HUDEP-2 (cell line): Measurements from ENCODE around the gene BCAP31.
"Not testable (repeated sequence)": the region's sequence is repeated elsewhere in the genome, so short reads cannot be mapped to it uniquely, and the experiment has no call there.

Experiments
- DNase-seq, 76 experiments: peaks; one replicate each; lab custom pipeline; 2025; ENCODE audit not compliant: unreplicated experiment in 76 of 76; lab: John Stamatoyannopoulos, UW

Gene BCAP31

GRCh38 chrX:153763298-153763932 lies 39.2 kb upstream of the BCAP31 start:
- DNase-seq: no peak

GRCh38 chrX:153762626-153763173 lies 38.5 kb upstream of the BCAP31 start:
- no peak for DNase-seq

DNA sequence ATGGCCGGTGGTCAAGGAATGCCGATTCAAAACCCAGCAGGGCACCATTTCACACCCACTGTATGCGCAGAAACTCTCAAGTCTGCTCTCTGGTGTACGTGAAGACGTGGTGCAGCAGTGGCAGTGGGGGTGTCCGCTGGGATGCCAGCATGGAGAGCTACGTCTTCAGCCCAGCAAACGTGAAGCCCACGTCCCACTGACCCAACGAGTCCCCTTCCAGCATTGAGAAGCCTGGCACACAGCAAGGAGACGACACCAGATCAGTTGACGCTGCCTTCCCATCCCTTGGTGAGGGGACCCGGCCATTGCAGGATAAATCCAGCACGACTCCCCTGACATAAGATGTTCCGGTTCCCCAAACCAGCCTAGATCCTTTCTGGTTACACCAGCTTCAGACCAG lies 37.7 kb upstream of the BCAP31 start:
- DNase-seq: no peak

- no peak for DNase-seq
Measured at GRCh38 chrX:153755136-153755535, 30.9 kb upstream of the BCAP31 start.

GRCh38 chrX:153750127-153750774 lies 26.1 kb upstream of the BCAP31 start:
- no peak for DNase-seq

- not testable (repeated sequence) for DNase-seq
Measured at GRCh38 chrX:153749017-153749416, 24.8 kb upstream of the BCAP31 start.

DNA sequence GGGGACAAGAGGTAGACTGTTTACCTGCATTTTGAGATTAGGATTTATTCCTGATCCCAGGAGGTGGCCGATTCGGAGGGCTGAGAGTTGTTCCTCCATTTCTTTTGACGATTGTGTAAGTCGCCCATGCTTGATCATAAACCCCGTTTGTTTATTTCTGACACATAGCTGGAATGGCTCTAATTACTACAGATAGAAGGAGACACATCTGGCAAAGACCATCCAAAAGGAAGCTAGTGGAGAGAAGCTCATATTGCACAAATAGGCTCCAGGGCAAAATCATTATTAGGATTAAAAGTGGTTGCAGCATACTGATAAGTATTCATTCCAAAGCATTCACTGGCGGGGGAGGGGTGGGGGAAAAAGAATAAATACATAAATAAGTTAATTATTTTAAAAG lies 22.8 kb upstream of the BCAP31 start:
- not testable (repeated sequence) for DNase-seq

- DNase-seq: no peak
Measured at GRCh38 chrX:153746359-153746758, 22.2 kb upstream of the BCAP31 start.

DNA sequence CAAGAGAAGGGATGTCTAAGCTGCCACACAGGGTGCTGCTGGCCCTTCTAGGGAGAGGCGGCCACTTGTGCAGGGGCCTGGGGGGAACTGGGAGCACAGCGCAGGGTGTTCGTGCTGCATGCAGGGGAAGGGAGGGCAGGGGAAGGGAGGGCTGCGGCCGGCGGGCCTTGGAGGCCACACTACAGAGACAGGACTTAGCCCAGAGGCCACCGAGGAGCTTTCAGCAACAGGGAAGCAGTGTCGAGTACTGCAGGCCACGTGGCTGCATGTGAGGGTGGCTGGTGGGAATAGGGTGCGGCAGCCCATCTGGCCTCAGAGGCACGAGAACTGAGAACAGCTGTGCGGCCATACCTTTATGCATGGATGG lies 20.9 kb upstream of the BCAP31 start:
- DNase-seq: not testable (repeated sequence)

DNA sequence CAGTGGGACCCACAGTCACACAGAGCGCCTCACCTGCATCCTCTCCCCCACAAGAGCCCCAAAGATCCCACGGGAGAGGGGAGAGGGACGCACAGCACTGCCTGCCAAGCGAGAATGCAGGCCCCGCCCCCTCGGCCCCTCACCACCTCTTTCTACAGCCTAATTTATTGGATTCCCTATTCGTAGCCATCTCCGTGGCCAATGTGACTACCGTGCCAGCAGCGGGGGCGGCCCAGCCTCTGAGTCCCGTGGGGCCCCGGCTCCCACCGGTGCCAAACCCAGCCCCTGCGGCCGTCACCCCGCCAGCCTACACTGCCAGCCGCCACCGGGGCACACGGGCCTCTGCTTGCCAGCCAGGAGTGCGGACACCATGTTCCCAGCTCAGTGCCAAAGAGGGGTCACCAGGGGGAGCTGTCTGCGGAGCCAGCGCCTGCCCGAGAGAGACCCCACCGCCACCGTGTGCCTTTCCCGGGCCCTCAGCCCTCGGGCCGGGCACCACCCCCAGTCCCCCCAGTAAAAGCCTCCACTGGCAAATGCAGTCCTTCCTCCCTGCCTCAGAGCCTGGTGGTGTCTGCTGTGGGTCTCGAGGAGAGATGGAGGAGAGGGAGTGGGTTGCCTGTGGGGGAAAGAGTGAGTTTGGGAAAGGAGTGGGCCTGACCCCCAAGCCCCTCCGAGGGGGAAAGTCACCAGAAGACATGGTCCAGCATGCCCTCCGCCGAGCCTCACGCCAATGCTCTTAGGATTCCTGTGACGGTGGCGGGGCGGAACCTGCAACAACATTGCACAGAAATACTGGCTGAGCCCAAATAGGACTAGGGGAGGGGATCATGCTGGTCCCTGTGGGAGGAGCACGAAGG lies 20.3 kb upstream of the BCAP31 start:
- DNase-seq: no peak

DNA sequence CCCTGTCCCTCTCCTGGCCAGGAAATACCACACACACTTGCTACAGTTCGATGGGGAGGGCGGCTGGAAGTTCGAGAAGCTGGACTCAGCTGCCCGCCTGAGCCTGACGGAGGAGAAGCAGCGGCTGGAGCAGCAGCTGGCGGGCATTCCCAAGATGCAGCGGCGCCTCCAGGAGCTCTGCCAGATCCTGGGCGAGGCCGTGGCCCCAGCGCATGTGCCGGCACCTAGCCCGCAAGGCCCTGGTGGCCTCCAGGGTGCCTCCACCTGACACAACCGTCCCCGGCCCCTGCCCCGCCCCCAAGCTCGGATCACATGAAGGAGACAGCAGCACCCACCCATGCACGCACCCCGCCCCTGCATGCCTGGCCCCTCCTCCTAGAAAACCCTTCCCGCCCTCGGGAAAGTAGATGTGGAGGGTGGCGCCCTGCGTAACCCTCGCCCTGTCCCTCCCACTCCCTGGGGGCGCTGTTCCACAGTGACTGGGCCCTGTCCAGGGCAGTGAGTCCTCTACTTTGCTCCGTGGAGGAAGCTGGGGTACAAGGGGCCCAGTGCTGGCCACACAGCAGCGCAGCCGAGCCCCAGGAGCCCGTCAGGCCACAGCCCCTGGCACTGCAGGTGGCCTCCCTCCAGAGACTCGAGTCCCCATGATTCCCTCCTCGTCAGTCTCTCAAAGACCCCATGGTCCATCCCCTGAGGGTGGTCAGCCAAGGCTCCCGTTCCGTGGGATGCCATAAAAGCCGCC lies 19.5 kb upstream of the BCAP31 start:
- DNase-seq: peak in 25 of 76 experiments; percentile 1 to 71 (median 24)

DNA sequence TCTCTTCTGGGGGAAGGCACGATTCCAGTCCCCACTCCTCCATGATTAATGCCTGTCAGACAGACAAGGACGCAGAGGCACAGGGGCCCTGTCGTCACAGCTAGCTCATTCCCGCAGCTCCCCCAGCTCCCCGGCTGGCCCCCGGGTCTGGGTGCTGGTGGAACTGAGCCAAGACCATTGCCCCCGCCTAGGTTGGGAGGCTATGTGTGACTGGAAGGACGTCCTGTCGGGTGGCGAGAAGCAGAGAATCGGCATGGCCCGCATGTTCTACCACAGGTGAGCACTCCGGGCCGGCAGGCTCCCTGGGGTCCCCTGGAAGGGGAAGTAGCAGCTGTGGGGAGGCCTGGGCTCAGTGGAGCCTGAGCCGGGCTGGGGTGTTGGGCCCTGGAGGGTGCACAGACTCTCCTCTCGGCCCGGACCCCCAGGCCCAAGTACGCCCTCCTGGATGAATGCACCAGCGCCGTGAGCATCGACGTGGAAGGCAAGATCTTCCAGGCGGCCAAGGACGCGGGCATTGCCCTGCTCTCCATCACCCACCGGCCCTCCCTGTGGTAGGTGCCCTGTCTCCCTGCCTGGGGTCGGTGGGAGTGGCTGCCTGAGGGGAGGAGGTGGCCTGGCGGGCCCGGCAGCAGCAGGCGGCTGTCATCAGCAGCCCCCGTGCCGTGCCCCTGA lies 18.7 kb upstream of the BCAP31 start:
- not testable (repeated sequence) for DNase-seq

DNA sequence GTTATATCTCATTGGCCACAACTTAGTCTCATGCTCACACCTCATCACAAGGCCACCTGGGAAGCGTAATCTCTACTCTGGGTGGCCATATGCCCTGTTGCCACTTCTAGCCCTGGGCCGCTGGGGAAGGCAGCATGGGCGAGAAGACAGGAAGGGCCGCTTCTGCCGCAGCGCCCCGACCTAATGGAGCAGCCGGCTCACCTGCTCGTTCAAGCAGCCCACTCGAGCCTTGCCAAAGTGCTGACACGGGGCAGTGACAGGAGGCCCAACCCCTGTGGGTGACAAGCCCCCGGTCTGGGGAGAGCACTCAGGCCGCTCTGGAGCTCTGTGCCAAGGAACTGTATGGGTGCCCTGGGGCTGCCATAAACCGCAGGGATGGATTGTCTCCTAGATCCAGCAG lies 17.9 kb upstream of the BCAP31 start:
- DNase-seq: not testable (repeated sequence)

DNA sequence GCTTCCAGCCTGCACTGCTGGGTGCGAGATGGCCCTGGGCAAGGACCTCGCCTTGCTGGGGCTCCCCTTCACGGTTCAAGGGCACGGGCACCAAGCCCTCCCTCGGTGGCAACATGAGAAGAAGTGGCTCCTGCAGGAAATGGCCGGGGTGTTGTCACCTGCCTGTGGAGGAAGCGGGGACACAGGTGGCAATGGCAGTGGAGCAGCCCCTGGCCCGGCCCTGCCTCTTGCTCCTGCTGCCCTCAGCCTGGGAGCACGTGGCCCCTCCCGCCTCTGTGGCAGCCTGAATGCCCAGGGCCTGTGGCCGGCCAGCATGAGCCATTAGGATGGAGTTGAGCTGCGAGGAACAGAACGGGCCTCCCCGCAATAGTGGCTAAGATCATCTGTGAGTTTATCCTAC lies 17.3 kb upstream of the BCAP31 start:
- no peak for DNase-seq

DNA sequence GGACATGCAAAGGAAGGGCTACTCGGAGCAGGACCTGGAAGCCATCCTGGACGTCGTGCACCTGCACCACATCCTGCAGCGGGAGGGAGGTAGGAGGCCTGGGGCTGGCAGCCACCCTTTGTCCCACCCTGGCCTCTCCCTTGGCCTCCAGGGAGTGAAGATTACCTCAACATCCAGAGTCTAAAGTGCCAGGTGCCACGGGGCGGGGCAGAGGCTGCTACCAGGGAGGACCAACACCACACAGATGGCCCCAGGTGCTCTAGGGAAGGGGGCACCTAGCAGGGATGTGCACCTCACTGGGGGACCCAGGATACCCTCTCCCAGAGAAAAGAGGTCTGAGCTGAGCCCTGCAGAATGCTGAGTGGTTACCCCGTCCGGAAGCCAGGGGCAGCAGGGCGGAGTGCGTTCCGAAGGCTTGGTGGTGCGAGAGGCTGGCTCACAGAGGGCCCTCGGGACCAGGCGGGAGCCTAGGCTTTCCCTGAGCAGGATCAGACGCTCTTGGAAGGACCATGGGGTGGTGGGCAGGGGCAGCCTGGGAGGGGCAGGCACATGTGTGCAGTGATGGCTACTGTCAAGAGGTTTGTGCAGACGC lies 16.5 kb upstream of the BCAP31 start:
- DNase-seq: no peak

DNA sequence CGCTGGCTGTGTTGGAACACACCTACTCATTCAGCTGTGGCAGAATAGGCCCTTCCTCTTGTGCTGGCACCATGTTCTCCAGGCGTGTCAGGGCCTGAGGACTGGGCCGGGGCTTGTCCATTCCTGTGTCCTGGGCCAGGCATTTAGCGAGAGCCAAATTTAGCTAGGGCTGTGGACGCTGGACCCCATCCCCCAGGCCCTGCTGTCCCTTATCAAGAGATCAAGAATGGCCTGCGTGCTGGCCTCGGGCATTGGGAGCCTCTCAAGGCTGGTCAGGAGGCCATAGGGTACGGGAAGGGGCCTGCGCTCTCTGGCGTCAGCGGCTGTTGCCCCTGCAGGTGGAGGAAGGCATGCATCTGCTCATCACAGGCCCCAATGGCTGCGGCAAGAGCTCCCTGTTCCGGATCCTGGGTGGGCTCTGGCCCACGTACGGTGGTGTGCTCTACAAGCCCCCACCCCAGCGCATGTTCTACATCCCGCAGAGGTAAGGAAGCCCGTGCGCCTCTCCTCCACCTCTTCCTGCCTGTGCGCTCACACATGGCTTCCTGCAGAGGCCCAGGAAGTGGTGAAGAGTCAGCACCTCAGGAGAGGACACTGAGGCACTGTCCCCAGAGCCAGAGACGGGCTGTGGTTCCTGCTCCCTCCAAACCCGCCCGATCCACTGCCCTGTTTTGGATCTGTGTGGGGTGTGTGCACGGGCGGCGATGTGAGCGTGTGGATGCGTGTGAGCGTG lies 15.7 kb upstream of the BCAP31 start:
- no peak for DNase-seq

- DNase-seq: no peak
Measured at GRCh38 chrX:153738056-153738605, 13.9 kb upstream of the BCAP31 start.

DNA sequence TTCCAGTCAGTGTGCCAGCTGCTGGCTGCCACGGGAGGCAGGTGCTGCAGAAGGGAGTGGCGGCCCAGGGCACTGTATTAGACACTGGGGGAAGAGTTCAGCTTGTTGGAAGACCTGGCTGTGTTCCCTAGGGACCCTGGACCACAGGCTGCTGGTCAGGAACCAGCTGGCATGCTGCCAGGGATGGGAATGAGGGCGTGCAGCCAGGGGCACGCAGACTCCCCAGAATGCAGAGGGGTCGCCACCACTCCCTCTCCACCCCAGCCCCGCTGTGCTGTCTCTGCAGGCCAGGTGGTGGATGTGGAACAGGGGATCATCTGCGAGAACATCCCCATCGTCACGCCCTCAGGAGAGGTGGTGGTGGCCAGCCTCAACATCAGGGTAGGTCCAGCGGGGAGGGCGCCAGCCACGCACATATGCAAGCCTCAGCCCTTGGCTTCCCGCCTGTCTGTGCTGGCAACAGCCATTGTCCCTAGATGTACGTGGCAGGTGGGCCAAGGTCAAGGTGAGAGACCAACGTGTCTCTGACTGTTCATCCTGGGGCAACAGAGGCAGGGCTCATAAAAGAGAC lies 12.8 kb upstream of the BCAP31 start:
- no peak for DNase-seq
